ENCODE results near the gene CEP85L.

CEP85L gene

GRCh38 chr6:118579786-118580185 is 71.6 kb downstream of the CEP85L start:
- DNase-seq (ENCODE audit: low read depth), result no peak

- DNase-seq (ENCODE audit: low read depth), result no peak
Measured at GRCh38 chr6:118578617-118579016, 72.8 kb downstream of the CEP85L start.

GRCh38 chr6:118577972-118578371 is 73.4 kb downstream of the CEP85L start:
- no peak for DNase-seq (ENCODE audit: low read depth)

- DNase-seq (ENCODE audit: low read depth), result no peak
Measured at GRCh38 chr6:118574051-118574865, 77.1 kb downstream of the CEP85L start.

GRCh38 chr6:118571121-118571520 is 80.3 kb downstream of the CEP85L start:
- no peak for DNase-seq (ENCODE audit: low read depth)

- DNase-seq (ENCODE audit: low read depth), result no peak
Measured at GRCh38 chr6:118569498-118569897, 81.9 kb downstream of the CEP85L start.

GRCh38 chr6:118567974-118568373 is 83.4 kb downstream of the CEP85L start:
- no peak for DNase-seq (ENCODE audit: low read depth)

- DNase-seq (ENCODE audit: low read depth), result no peak
Measured at GRCh38 chr6:118565311-118565960, 86.0 kb downstream of the CEP85L start.

GRCh38 chr6:118562959-118563358 is 88.4 kb downstream of the CEP85L start:
- peak; percentile 35 for DNase-seq (ENCODE audit: low read depth)

GRCh38 chr6:118562248-118562647 is 89.1 kb downstream of the CEP85L start:
- no peak for DNase-seq (ENCODE audit: low read depth)

GRCh38 chr6:118559659-118560058 is 91.7 kb downstream of the CEP85L start:
- no peak for DNase-seq (ENCODE audit: low read depth)

GRCh38 chr6:118558464-118559217 is 92.8 kb downstream of the CEP85L start:
- no peak for DNase-seq (ENCODE audit: low read depth)

GRCh38 chr6:118554698-118555097 is 96.7 kb downstream of the CEP85L start:
- no peak for DNase-seq (ENCODE audit: low read depth)

GRCh38 chr6:118553132-118553531 is 98.3 kb downstream of the CEP85L start:
- DNase-seq (ENCODE audit: low read depth), result no peak

GRCh38 chr6:118551063-118552053 is 100.0 kb downstream of the CEP85L start:
- DNase-seq (ENCODE audit: low read depth), result peak; percentile 38

GRCh38 chr6:118548613-118549012 is 102.8 kb downstream of the CEP85L start:
- DNase-seq (ENCODE audit: low read depth), result no peak

GRCh38 chr6:118548136-118548535 is 103.3 kb downstream of the CEP85L start, which contains the start of gene PLN:
Gene PLN (plus strand): TSS chr6:118548296. CDS start chr6:118558922, 10,626 bp downstream.
- DNase-seq (ENCODE audit: low read depth), result no peak

GRCh38 chr6:118546880-118547218 is 104.5 kb downstream of the CEP85L start:
- no peak for DNase-seq (ENCODE audit: low read depth)

- DNase-seq (ENCODE audit: low read depth), result no peak
Measured at GRCh38 chr6:118546164-118546879, 105.1 kb downstream of the CEP85L start.

- DNase-seq (ENCODE audit: low read depth), result no peak
Measured at GRCh38 chr6:118544105-118544504, 107.3 kb downstream of the CEP85L start.

Data from GM04504 (cell line).